Lung (tissue), 12 donors: ENCODE measurements around the gene EHBP1. TPM values are rescaled to one million over a fixed set of nuclear protein-coding genes. Genes with fewer than 3 reads are reported as not detected.

ENCODE experiments used
- ATAC-seq: fragments of 200-7000 bp; cut with Tn5 transposase; one replicate; pipeline ENCODE4 v1.9.1; 2020; ENCODE audit warnings: moderate number of reproducible peaks; ENCODE audit not compliant: insufficient read depth, low FRiP score
- DNase-seq, 3 donors: peaks; one replicate each; pipeline ENCODE4 v3.0.0-alpha.2; 2013 to 2017
- H3K27ac ChIP-seq, 2 donors: one replicate each; pipeline ENCODE4 v1.5.1; 2013; ENCODE audit warnings: mild to moderate bottlenecking in 2 of 2, moderate library complexity in 2 of 2, control low read depth in 1 of 2, inconsistent platforms in 1 of 2, low read depth in 1 of 2, low read length in 1 of 2
- H3K27me3 ChIP-seq, 3 donors: one replicate each; pipeline ENCODE4 v1.5.1; 2013; ENCODE audit warnings: low read length in 2 of 3; ENCODE audit not compliant: control insufficient read depth in 3 of 3, insufficient read depth in 3 of 3
- H3K36me3 ChIP-seq, 4 donors: one replicate each; pipeline ENCODE4 v1.5.1; 2013; ENCODE audit warnings: low read length in 4 of 4, mild to moderate bottlenecking in 1 of 4, moderate library complexity in 1 of 4; ENCODE audit not compliant: control insufficient read depth in 4 of 4, insufficient read depth in 4 of 4
- H3K4me1 ChIP-seq, 5 donors: one replicate each; pipeline ENCODE4 v1.5.1; 2013; ENCODE audit warnings: low read length in 5 of 5, mild to moderate bottlenecking in 2 of 5, moderate library complexity in 1 of 5; ENCODE audit not compliant: control insufficient read depth in 5 of 5, insufficient read depth in 5 of 5
- H3K4me3 ChIP-seq: one replicate; pipeline ENCODE4 v1.5.1; 2013; ENCODE audit warnings: mild to moderate bottlenecking, control low read depth, moderate library complexity
- H3K9ac ChIP-seq, 2 donors: one replicate each; pipeline ENCODE4 v1.5.1; 2013; ENCODE audit warnings: low read length in 2 of 2, control low read depth in 1 of 2; ENCODE audit not compliant: insufficient read depth in 1 of 2
- H3K9me3 ChIP-seq, 4 donors: one replicate each; pipeline ENCODE4 v1.5.1; 2013; ENCODE audit warnings: low read length in 3 of 4, mild to moderate bottlenecking in 1 of 4, moderate library complexity in 1 of 4; ENCODE audit not compliant: control insufficient read depth in 4 of 4, insufficient read depth in 3 of 4
- WGBS, 2 donors: extraction: QIAGEN DNeasy Blood & Tissue Kit; methylation state at CpG; one replicate each; pipeline ENCODE4 v1.1.7; 2013; 5-methylcytosine and 5-hydroxymethylcytosine counted together
- polyA plus RNA-seq, 2 donors: library from polyadenylated mRNA; stranded (reverse); fragments of 200-250 nt; gene quantifications; one replicate each; pipeline ENCODE4 v1.2.1, GENCODE V29; 2013
- total RNA-seq, 2 donors: library from RNA; depleted of rRNA in 1 of 2; stranded (reverse); fragments of >200 nt in 1 of 2; gene quantifications; one replicate each; pipeline ENCODE4 v1.2.1, GENCODE V29; 2014 to 2021
- TF ChIP-seq, protein P1 (sequence below): IDR thresholded peaks from 2 replicates; pipeline ENCODE4 v1.5.1; 2012; ENCODE audit warnings: mild to moderate bottlenecking; ENCODE audit errors: control extremely low read depth, extremely low read depth
- donor health status: control.
- donor health status: control.
- donor health status: Bipolar disorder and iron deficiency.
- donor health status: healthy.
- donor health status: DM: yes; HTN: yes; CAD: no.

The EHBP1 gene
- total and polyA plus RNA-seq, 4 donors = 7.9 to 83.2 (median 22.7) TPM

DNA sequence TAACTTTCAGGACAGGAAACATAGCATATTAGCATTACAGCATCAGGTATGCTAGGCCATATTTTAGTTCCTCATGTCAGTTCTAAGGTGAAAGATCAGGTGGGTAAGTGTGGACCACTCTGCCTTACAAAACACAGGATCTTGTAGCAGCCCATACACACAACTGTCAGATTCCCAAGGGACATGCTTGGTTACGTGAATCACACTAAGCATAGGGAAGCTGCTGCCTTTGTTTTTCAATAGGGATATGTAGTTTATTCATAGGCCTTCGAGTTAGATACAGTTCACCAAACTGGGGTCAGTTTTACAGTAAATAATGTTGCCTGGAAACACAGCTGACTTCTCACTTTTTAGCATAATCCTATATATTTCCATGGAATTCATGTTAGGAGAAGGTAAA lies 229.0 kb downstream of the EHBP1 start:
- WGBS, 2 donors = 93 to 94% methylated on average over 2 of the region's 2 CpGs
- DNase-seq (no peak), ATAC-seq (no peak)
- Histone ChIP-seq H3K27me3 (no peaks in the 10 kb centered on the region), H3K4me1 (no peaks in the 10 kb centered on the region), H3K9me3 (peaks cover 0 to 2% (median 0%) of the 10 kb centered on the region in 4 donors), H3K4me3 (no peak overlapping the region), H3K9ac (no peak overlapping the region), H3K27ac (no peak overlapping the region), H3K36me3 (no peaks in the 10 kb centered on the region)
- TF ChIP-seq, protein P1, sequence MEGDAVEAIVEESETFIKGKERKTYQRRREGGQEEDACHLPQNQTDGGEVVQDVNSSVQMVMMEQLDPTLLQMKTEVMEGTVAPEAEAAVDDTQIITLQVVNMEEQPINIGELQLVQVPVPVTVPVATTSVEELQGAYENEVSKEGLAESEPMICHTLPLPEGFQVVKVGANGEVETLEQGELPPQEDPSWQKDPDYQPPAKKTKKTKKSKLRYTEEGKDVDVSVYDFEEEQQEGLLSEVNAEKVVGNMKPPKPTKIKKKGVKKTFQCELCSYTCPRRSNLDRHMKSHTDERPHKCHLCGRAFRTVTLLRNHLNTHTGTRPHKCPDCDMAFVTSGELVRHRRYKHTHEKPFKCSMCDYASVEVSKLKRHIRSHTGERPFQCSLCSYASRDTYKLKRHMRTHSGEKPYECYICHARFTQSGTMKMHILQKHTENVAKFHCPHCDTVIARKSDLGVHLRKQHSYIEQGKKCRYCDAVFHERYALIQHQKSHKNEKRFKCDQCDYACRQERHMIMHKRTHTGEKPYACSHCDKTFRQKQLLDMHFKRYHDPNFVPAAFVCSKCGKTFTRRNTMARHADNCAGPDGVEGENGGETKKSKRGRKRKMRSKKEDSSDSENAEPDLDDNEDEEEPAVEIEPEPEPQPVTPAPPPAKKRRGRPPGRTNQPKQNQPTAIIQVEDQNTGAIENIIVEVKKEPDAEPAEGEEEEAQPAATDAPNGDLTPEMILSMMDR = no peak

DNA sequence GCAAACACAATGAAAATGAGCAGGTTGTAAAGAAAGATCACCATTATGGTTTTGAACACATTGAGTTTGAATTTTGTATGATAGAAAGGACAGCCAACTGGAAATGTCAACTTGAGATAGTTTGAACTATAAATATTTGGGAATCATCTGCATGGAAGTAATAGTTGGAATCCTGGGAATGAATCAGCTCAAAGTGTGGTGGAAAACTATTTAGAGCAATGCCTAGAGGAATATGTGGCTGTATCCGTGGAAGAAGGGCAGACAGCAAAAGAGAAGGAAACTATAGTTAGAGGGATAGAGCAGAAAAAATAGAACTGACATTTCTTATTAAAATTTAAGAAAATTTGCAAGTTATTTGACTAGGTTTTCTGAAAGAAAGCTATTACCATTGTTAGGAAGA lies 232.6 kb downstream of the EHBP1 start:
- ATAC-seq = no peak
- H3K9ac ChIP-seq = no peak overlapping the region
- H3K9me3 ChIP-seq = no peaks in the 10 kb centered on the region
- TF ChIP-seq, protein P1 = no peak
- H3K27ac ChIP-seq = no peak overlapping the region
- no peak for DNase-seq
- H3K4me3 ChIP-seq = no peak overlapping the region
- H3K36me3 ChIP-seq = no peaks in the 10 kb centered on the region
- no peaks in the 10 kb centered on the region for H3K4me1 ChIP-seq
- WGBS, 2 donors = 89 to 92% methylated on average over 1 of the region's 1 CpG
- no peaks in the 10 kb centered on the region for H3K27me3 ChIP-seq

DNA sequence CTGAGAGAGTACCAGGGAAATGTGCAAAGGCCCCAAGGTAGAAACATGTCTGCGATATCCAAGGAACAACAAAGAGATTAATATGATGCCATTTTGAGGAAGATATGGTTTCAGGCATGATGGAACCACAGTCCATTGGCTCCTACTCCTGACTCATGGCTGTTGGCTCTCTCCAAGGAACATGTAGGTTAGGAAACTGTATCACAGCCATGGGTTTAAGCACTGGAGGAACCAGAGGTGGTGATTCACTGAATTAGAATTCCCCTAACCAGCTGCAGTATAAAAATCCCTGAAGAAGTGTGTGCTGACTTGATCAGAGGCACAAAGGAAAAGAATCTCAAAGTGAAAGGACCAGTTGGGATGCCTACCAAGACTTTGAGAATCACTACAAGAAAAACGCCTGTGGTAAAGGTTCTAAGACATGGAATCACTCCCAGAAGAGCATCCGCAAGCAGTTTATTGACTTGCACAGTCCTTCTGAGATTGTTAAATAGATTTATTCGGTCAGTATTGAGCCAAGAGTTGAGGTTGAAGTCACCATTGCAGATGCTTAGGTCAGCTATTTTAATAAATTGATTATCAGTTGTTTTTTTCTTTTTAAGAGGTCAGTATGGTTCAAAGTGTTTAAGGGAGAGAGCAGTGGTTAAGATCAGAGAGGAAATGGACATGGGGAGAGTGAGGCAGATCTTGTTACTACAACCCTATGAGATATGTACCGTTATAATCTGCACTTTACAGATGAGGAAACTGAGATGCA lies 234.4 kb downstream of the EHBP1 start:
- peaks cover 0 to 4% (median 0%) of the 10 kb centered on the region in 4 donors for H3K36me3 ChIP-seq
- no peak overlapping the region for H3K9ac ChIP-seq
- H3K27ac ChIP-seq = no peak overlapping the region
- ATAC-seq (no peak), DNase-seq (no peak)
- no peak overlapping the region for H3K4me3 ChIP-seq
- H3K4me1 ChIP-seq = no peaks in the 10 kb centered on the region
- 93 to 94% methylated on average over 5 of the region's 5 CpGs for WGBS, 2 donors
- H3K9me3 ChIP-seq = no peaks in the 10 kb centered on the region
- TF ChIP-seq, protein P1 = no peak
- no peaks in the 10 kb centered on the region for H3K27me3 ChIP-seq

DNA sequence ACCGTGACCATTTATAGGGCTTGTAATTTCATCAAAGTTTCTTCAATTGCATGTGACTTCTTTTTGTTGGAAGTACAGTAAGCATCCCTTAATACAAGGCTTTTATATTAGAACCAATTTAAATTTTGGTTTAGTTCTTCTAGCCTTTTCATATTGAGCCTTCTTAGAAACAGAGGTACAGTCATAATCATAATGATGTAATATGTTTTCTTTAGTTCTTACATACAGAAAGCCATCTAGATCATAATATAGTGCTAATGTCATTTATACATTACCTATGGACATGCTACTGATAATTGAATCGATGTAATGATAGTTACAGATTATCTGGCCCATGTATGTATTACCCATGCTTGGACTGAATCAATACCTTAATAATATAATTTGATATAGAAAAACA lies 235.2 kb downstream of the EHBP1 start:
- DNase-seq (no peak), ATAC-seq (no peak)
- Histone ChIP-seq H3K9ac (no peak overlapping the region), H3K9me3 (no peaks in the 10 kb centered on the region), H3K36me3 (peaks cover 0 to 4% (median 0%) of the 10 kb centered on the region in 4 donors), H3K27ac (no peak overlapping the region), H3K27me3 (no peaks in the 10 kb centered on the region), H3K4me3 (no peak overlapping the region), H3K4me1 (no peaks in the 10 kb centered on the region)
- TF ChIP-seq, protein P1 = no peak
- WGBS, 2 donors = 94 to 99% methylated on average over 2 of the region's 2 CpGs
